Mesothelial cell of epicardium (in vitro differentiated cells): Measurements from ENCODE around the gene TMEM238. TPM values are rescaled to one million over a fixed set of nuclear protein-coding genes. Genes with fewer than 3 reads are reported as not detected.

ENCODE experiments used
- DNase-seq, 2 experiments: peaks; one replicate each; pipeline ENCODE4 v3.0.0; 2021; ENCODE audit warnings: low spot score in 2 of 2; ENCODE audit not compliant: unreplicated experiment in 2 of 2
- H3K27ac Mint-ChIP-seq: 2 replicates; pipeline ENCODE4 v1.8.0; 2021; ENCODE audit warnings: mixed read lengths
- H3K27me3 Mint-ChIP-seq: 2 replicates; pipeline ENCODE4 v1.8.0; 2021; ENCODE audit warnings: low read depth, mixed read lengths
- H3K36me3 Mint-ChIP-seq: 2 replicates; pipeline ENCODE4 v1.8.0; 2021; ENCODE audit warnings: mixed read lengths
- H3K4me1 Mint-ChIP-seq: 2 replicates; pipeline ENCODE4 v1.8.0; 2021; ENCODE audit warnings: mixed read lengths
- H3K4me3 Mint-ChIP-seq: 2 replicates; pipeline ENCODE4 v1.8.0; 2021; ENCODE audit warnings: mild to moderate bottlenecking, moderate library complexity, mixed read lengths
- H3K9me3 Mint-ChIP-seq: 2 replicates; pipeline ENCODE4 v1.8.0; 2021; ENCODE audit warnings: mixed read lengths
- CTCF ChIP-seq: fragments of 200-600 bp; sonication (generic); IDR thresholded peaks from one replicate; pipeline ENCODE4 v1.5.0; 2021; ENCODE audit warnings: antibody characterized with exemption; ENCODE audit not compliant: unreplicated experiment
- total RNA-seq: library from RNA; stranded (reverse); gene quantifications from 3 replicates; pipeline ENCODE4 v1.2.1, GENCODE V29; 2021

TMEM238 gene
- total RNA-seq, 1 donor from 2014 or later: 2.3 TPM

- peaks cover 52% of the 10 kb centered on the region for H3K4me1 Mint-ChIP-seq
- no peaks in the 10 kb centered on the region for H3K9me3 Mint-ChIP-seq
- no peak overlapping the region for H3K4me3 Mint-ChIP-seq
Observed at GRCh38 chr19:55389386-55390317, 5.6 kb upstream of the TMEM238 start.

GRCh38 chr19:55387736-55388497, 3.8 kb upstream of the TMEM238 start:
- peak overlapping the region; percentile 30 for H3K27ac Mint-ChIP-seq
- no peak for TF ChIP-seq CTCF
- H3K9me3 Mint-ChIP-seq: no peaks in the 10 kb centered on the region
- DNase-seq: no peak
- peak overlapping the region; percentile 99 for H3K4me3 Mint-ChIP-seq
- peaks cover 55% of the 10 kb centered on the region for H3K4me1 Mint-ChIP-seq
- no peaks in the 10 kb centered on the region for H3K27me3 Mint-ChIP-seq
- H3K36me3 Mint-ChIP-seq: peaks cover 20% of the 10 kb centered on the region

More at GRCh38 chr19:55389386-55390317, 5.6 kb upstream of the TMEM238 start:
- Mint-ChIP-seq H3K27ac (peak overlapping the region; percentile 50), H3K27me3 (no peaks in the 10 kb centered on the region), H3K36me3 (peaks cover 20% of the 10 kb centered on the region)
- no peak for TF ChIP-seq CTCF
- no peak for DNase-seq

GRCh38 chr19:55386493-55386971, 2.4 kb upstream of the TMEM238 start:
- Mint-ChIP-seq H3K9me3 (no peaks in the 10 kb centered on the region), H3K27ac (peak overlapping the region; percentile 97), H3K4me1 (peaks cover 55% of the 10 kb centered on the region), H3K27me3 (no peaks in the 10 kb centered on the region), H3K36me3 (peaks cover 20% of the 10 kb centered on the region), H3K4me3 (peak overlapping the region; percentile 99)
- DNase-seq: no peak
- TF ChIP-seq CTCF: no peak

- DNase-seq: peak; percentile 90 to 99
- H3K27me3 Mint-ChIP-seq: no peaks in the 10 kb centered on the region
- peak within 1 kb of the TSS; percentile 99 for H3K4me3 Mint-ChIP-seq
- peaks cover 55% of the 10 kb centered on the region for H3K4me1 Mint-ChIP-seq
- no peak for TF ChIP-seq CTCF
- H3K36me3 Mint-ChIP-seq: peaks cover 20% of the 10 kb centered on the region
- H3K27ac Mint-ChIP-seq: peak within 1 kb of the TSS; percentile 97
- no peaks in the 10 kb centered on the region for H3K9me3 Mint-ChIP-seq
Observed at GRCh38 chr19:55385724-55386492, 1.8 kb upstream of the TMEM238 start, which contains the start of gene RPL28. Gene RPL28 (plus strand): TSS chr19:55385932. CDS start chr19:55386358, 426 bp downstream.
